ENCODE data around the gene PRM1. TPM values are rescaled to one million over a fixed set of nuclear protein-coding genes. Genes with fewer than 3 reads are reported as not detected.

PRM1 gene
- total RNA-seq, 3 donors from 2014 or later (not counting 1 experiment from before 2014, with no cell fraction given), result not detected

GRCh38 chr16:11271610-11272009, 9.5 kb downstream of the PRM1 start:
- DNase-seq (no peak), ATAC-seq (no peak)
- Mint-ChIP-seq H3K4me1 (no peaks in the 10 kb centered on the region), H3K4me3 (no peak overlapping the region), H3K36me3 (no peaks in the 10 kb centered on the region), H3K9me3 (no peaks in the 10 kb centered on the region), H3K27me3 (ENCODE audit: low read depth in 2 of 2) (peaks cover 8 to 14% of the 10 kb centered on the region in 2 donors), H3K27ac (no peak overlapping the region)
- no peak overlapping the region for H3K4me3 ChIP-seq (ENCODE audit: low read length)
- intact Hi-C loops (cut with micrococcal nuclease), result no loop called here
- H3K27ac ChIP-seq (ENCODE audit: low read length), result no peak overlapping the region
- H3K27me3 ChIP-seq (ENCODE audit: control insufficient read depth, insufficient read depth, low read length), result no peaks in the 10 kb centered on the region
- H3K9me3 ChIP-seq (ENCODE audit: control insufficient read depth, insufficient read depth, low read length), result no peaks in the 10 kb centered on the region
- no peak for TF ChIP-seq CTCF (IDR thresholded peaks at IDR 0.05)
- H3K4me1 ChIP-seq (ENCODE audit: control insufficient read depth, insufficient read depth, low read length), result no peaks in the 10 kb centered on the region
- WGBS (ENCODE audit: insufficient coverage), result 93% methylated on average over 10 of the region's 10 CpGs
- H3K36me3 ChIP-seq (ENCODE audit: control insufficient read depth, insufficient read depth, low read length), result no peaks in the 10 kb centered on the region

DNA sequence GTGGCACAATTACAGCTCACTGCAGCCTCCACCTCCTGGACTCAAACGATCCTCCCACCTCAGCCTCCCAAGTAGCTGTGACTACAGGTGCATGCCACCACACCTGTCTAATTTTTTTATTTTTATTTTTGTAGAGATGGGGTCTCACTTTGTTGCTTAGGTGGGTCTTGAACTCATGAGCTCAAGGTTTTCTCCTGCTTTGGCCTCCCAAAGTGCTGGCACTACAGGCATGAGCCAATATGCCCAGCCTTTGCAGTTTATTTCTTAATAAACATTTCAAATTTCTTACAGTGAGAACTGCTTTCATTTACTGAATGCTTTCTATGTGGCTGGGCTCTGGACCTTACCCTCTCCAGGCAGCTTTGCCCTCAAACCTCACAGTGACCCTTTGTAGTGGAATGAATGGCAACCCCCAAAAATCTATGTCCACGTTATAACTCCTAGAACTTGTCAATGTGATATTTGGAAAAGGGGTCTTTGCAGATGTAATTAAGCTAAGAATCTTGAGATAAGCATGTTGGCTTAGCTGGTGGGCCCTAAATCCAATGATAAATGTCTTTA, 10.4 kb downstream of the PRM1 start:
- WGBS (ENCODE audit: insufficient coverage), result 100% methylated on average over 1 of the region's 2 CpGs
- Mint-ChIP-seq H3K36me3 (no peaks in the 10 kb centered on the region), H3K9me3 (no peaks in the 10 kb centered on the region), H3K27ac (no peak overlapping the region), H3K4me3 (no peak overlapping the region), H3K27me3 (ENCODE audit: low read depth in 2 of 2) (peaks cover 8 to 14% of the 10 kb centered on the region in 2 donors), H3K4me1 (no peaks in the 10 kb centered on the region)
- DNase-seq (no peak), ATAC-seq (no peak)
- Histone ChIP-seq H3K36me3 (ENCODE audit: control insufficient read depth, insufficient read depth, low read length) (no peaks in the 10 kb centered on the region), H3K27me3 (ENCODE audit: control insufficient read depth, insufficient read depth, low read length) (no peaks in the 10 kb centered on the region), H3K4me1 (ENCODE audit: control insufficient read depth, insufficient read depth, low read length) (no peaks in the 10 kb centered on the region), H3K9me3 (ENCODE audit: control insufficient read depth, insufficient read depth, low read length) (no peaks in the 10 kb centered on the region), H3K4me3 (ENCODE audit: low read length) (no peak overlapping the region), H3K27ac (ENCODE audit: low read length) (no peak overlapping the region)
- intact Hi-C loops (cut with micrococcal nuclease), result no loop called here
- TF ChIP-seq CTCF (IDR thresholded peaks at IDR 0.05), result no peak

DNA sequence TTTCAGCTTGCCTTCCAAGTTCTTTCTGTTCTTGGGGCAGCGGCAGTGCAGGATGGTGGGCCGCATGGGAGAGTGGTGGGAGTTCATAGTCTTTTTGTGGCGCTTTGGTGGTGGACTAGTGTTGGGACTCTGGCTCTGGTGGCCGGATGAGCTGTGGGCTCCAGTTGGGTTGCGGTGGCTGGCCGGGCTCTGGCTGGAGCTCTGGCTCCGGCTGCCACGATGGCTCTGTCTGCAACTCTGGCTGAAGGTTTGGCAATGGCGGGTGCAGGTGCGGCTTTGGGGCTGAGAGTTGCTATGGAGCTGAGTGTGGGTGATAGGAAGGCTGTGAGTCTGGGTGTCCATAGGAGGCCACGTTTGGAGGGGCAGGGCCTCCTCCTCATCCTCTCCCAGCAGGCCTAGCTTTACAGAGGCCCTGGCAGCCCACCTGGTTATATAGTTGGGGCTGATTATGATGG, 12.2 kb downstream of the PRM1 start, which contains the start of gene TNP2:
Gene TNP2 (minus strand): TSS at position 405 of the 455 bp plus-strand sequence. CDS start 63 bp downstream, at position 342.
- Histone ChIP-seq H3K27me3 (ENCODE audit: control insufficient read depth, insufficient read depth, low read length) (no peaks in the 10 kb centered on the region), H3K9me3 (ENCODE audit: control insufficient read depth, insufficient read depth, low read length) (no peaks in the 10 kb centered on the region), H3K36me3 (ENCODE audit: control insufficient read depth, insufficient read depth, low read length) (no peaks in the 10 kb centered on the region), H3K27ac (ENCODE audit: low read length) (no peak within 1 kb of the TSS), H3K4me1 (ENCODE audit: control insufficient read depth, insufficient read depth, low read length) (peaks cover 3% of the 10 kb centered on the region), H3K4me3 (ENCODE audit: low read length) (no peak within 1 kb of the TSS)
- Mint-ChIP-seq H3K4me1 (peaks cover 1 to 4% of the 10 kb centered on the region in 2 donors), H3K27me3 (ENCODE audit: low read depth in 2 of 2) (peaks cover 8 to 15% of the 10 kb centered on the region in 2 donors), H3K9me3 (no peaks in the 10 kb centered on the region), H3K27ac (no peak within 1 kb of the TSS), H3K36me3 (no peaks in the 10 kb centered on the region), H3K4me3 (no peak within 1 kb of the TSS)
- no peak for TF ChIP-seq CTCF (IDR thresholded peaks at IDR 0.05)
- no peak for DNase-seq
- 96% methylated on average over 9 of the region's 11 CpGs for whole genome bisulfite sequencing (ENCODE audit: insufficient coverage)
- ATAC-seq, result no peak
- intact Hi-C loops (cut with micrococcal nuclease), result no loop called here

DNA sequence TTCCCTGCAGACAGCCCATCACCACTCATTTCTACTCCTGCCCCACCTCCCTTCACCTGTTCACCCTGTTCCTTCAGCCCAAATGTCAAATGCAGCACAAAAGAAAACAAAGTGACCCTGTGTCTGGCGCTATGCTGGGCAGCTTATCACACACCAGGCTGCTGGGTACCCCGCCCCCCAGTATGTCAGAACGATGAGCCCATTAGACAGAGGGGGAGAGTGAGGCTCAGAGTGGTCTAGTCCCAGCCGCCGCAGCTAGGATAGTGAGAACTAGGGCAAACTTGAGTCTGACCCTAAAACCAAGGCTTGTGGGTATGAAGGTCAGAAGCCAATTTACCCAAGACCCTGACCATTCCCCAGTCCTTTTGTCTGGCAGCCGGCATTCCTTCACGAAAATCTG, 16.0 kb downstream of the PRM1 start:
- DNase-seq (no peak), ATAC-seq (no peak)
- Mint-ChIP-seq H3K9me3 (no peaks in the 10 kb centered on the region), H3K4me3 (no peak overlapping the region), H3K27ac (no peak overlapping the region), H3K4me1 (peaks cover 6 to 10% of the 10 kb centered on the region in 2 donors), H3K27me3 (ENCODE audit: low read depth in 2 of 2) (peaks cover 8 to 11% of the 10 kb centered on the region in 2 donors), H3K36me3 (no peaks in the 10 kb centered on the region)
- H3K4me3 ChIP-seq (ENCODE audit: low read length), result no peak overlapping the region
- no peak overlapping the region for H3K27ac ChIP-seq (ENCODE audit: low read length)
- 95% methylated on average over 7 of the region's 7 CpGs for WGBS (ENCODE audit: insufficient coverage)
- H3K9me3 ChIP-seq (ENCODE audit: control insufficient read depth, insufficient read depth, low read length), result no peaks in the 10 kb centered on the region
- no peaks in the 10 kb centered on the region for H3K27me3 ChIP-seq (ENCODE audit: control insufficient read depth, insufficient read depth, low read length)
- intact Hi-C loops (cut with micrococcal nuclease), result no loop called here
- H3K4me1 ChIP-seq (ENCODE audit: control insufficient read depth, insufficient read depth, low read length), result peaks cover 9% of the 10 kb centered on the region
- no peak for TF ChIP-seq CTCF (IDR thresholded peaks at IDR 0.05)
- no peaks in the 10 kb centered on the region for H3K36me3 ChIP-seq (ENCODE audit: control insufficient read depth, insufficient read depth, low read length)
